Calu3 (cell line): ENCODE data around the gene SLC7A1. TPM values are rescaled to one million over a fixed set of nuclear protein-coding genes. Genes with fewer than 3 reads are reported as not detected.

Experiments used
- BruUV-seq: library from RNA; stranded (reverse); fragments of 400-500 nt; replicated peaks from 2 replicates; lab custom pipeline; 2021; lab: Mats Ljungman, UMichigan
- CTCF ChIA-PET: fragments of 300-600 bp; sonication (Branson Sonifier 250); formaldehyde crosslinking; loops from one replicate; lab custom pipeline; 2022; ENCODE audit warnings: antibody characterized with exemption; lab: Charles Lee
- DNase-seq: peaks from one replicate; pipeline ENCODE4 v3.0.0; 2022
- H3K27ac Mint-ChIP-seq: one replicate; pipeline ENCODE4 v1.8.0; 2022; ENCODE audit warnings: mixed read lengths; ENCODE audit not compliant: unreplicated experiment
- H3K27me3 Mint-ChIP-seq: one replicate; pipeline ENCODE4 v1.8.0; 2022; ENCODE audit warnings: mixed read lengths; ENCODE audit not compliant: unreplicated experiment
- H3K36me3 Mint-ChIP-seq: one replicate; pipeline ENCODE4 v1.8.0; 2022; ENCODE audit warnings: mild to moderate bottlenecking, moderate library complexity, mixed read lengths; ENCODE audit not compliant: insufficient read depth, unreplicated experiment
- H3K4me1 Mint-ChIP-seq: one replicate; pipeline ENCODE4 v1.8.0; 2022; ENCODE audit warnings: mild to moderate bottlenecking, low read depth, mixed read lengths; ENCODE audit not compliant: unreplicated experiment
- H3K4me3 Mint-ChIP-seq: one replicate; pipeline ENCODE4 v1.8.0; 2022; ENCODE audit warnings: mild to moderate bottlenecking, low read depth, moderate library complexity, mixed read lengths; ENCODE audit not compliant: unreplicated experiment
- H3K9me3 Mint-ChIP-seq: one replicate; pipeline ENCODE4 v1.8.0; 2022; ENCODE audit warnings: low read depth, mixed read lengths; ENCODE audit not compliant: unreplicated experiment
- CTCF ChIP-seq: fragments of 200-600 bp; IDR thresholded peaks from one replicate; pipeline ENCODE4 v1.8.0; 2022; ENCODE audit warnings: antibody characterized with exemption; ENCODE audit not compliant: unreplicated experiment
- intact Hi-C: fragments of 100-400 bp; cut with micrococcal nuclease; formaldehyde crosslinking; loops from one replicate; pipeline ENCODE4 v1.10.0; 2022; ENCODE audit not compliant: unreplicated experiment
- total RNA-seq: library from RNA; stranded (reverse); gene quantifications from 2 replicates; pipeline ENCODE4 v1.2.3, GENCODE V29; 2022

SLC7A1 gene
- total RNA-seq, 1 experiment from 2014 or later = 86.6 TPM

- DNase-seq = no peak
- Mint-ChIP-seq H3K27ac (no peak overlapping the region), H3K4me1 (no peaks in the 10 kb centered on the region), H3K9me3 (no peaks in the 10 kb centered on the region), H3K4me3 (no peak overlapping the region), H3K27me3 (peaks cover 21% of the 10 kb centered on the region), H3K36me3 (no peaks in the 10 kb centered on the region)
- intact Hi-C loops = no loop called here
- BruUV-seq = no TSS peak
- CTCF ChIA-PET = no interaction called here
- no peak for TF ChIP-seq CTCF
Measured at GRCh38 chr13:29473166-29473565, 122.3 kb downstream of the SLC7A1 start.

GRCh38 chr13:29472332-29472961, 123.0 kb downstream of the SLC7A1 start:
- TF ChIP-seq CTCF = peak; percentile 82
- no peak overlapping the region for H3K27ac Mint-ChIP-seq
- intact Hi-C loops = no loop called here
- peaks cover 14% of the 10 kb centered on the region for H3K27me3 Mint-ChIP-seq
- H3K36me3 Mint-ChIP-seq = no peaks in the 10 kb centered on the region
- DNase-seq = peak; percentile 64
- no peak overlapping the region for H3K4me3 Mint-ChIP-seq
- BruUV-seq = no TSS peak
- no peaks in the 10 kb centered on the region for H3K9me3 Mint-ChIP-seq
- no peaks in the 10 kb centered on the region for H3K4me1 Mint-ChIP-seq
- CTCF ChIA-PET = no interaction called here

GRCh38 chr13:29471551-29471950, 123.9 kb downstream of the SLC7A1 start:
- Mint-ChIP-seq H3K4me3 (no peak overlapping the region), H3K9me3 (no peaks in the 10 kb centered on the region), H3K36me3 (no peaks in the 10 kb centered on the region), H3K27ac (no peak overlapping the region), H3K27me3 (peaks cover 14% of the 10 kb centered on the region), H3K4me1 (no peaks in the 10 kb centered on the region)
- no peak for DNase-seq
- TF ChIP-seq CTCF = no peak
- CTCF ChIA-PET = no interaction called here
- no TSS peak for BruUV-seq
- intact Hi-C loops = no loop called here

GRCh38 chr13:29465741-29466293, 129.7 kb downstream of the SLC7A1 start:
- no peak for TF ChIP-seq CTCF
- H3K27me3 Mint-ChIP-seq = peaks cover 11% of the 10 kb centered on the region
- BruUV-seq = no TSS peak
- H3K36me3 Mint-ChIP-seq = no peaks in the 10 kb centered on the region
- no peak overlapping the region for H3K27ac Mint-ChIP-seq
- H3K4me1 Mint-ChIP-seq = no peaks in the 10 kb centered on the region
- DNase-seq = peak; percentile 42
- CTCF ChIA-PET = no interaction called here
- intact Hi-C loops = no loop called here
- H3K9me3 Mint-ChIP-seq = no peaks in the 10 kb centered on the region
- no peak overlapping the region for H3K4me3 Mint-ChIP-seq
